ENCODE measurements around the gene FIGN. TPM values are rescaled to one million over a fixed set of nuclear protein-coding genes. Genes with fewer than 3 reads are reported as not detected.

The FIGN gene
- total RNA-seq, 4 donors from 2014 or later: 1.8 to 3.1 (median 2.8) TPM

- intact Hi-C loops (cut with DNase I): no loop called here
- no peak overlapping the region for H3K27ac ChIP-seq
- no peaks in the 10 kb centered on the region for H3K36me3 ChIP-seq
- H3K9me3 ChIP-seq: no peaks in the 10 kb centered on the region
- no peaks in the 10 kb centered on the region for H3K4me1 ChIP-seq
- DNase-seq: no peak
- no peak for TF ChIP-seq POLR2A (IDR thresholded peaks at IDR 0.05)
- no peak for TF ChIP-seq CTCF (IDR thresholded peaks at IDR 0.05)
- no peaks in the 10 kb centered on the region for H3K27me3 ChIP-seq
- no peak overlapping the region for H3K4me3 ChIP-seq (replicated peaks in 1 of 3)
These were observed 182.2 kb downstream of the FIGN start for GRCh38 chr2:163553601-163554000.

- 91 to 96% methylated on average over 2 of the region's 2 CpGs for WGBS, 2 donors
- intact Hi-C loops (cut with DNase I): no loop called here
- no peak overlapping the region for H3K27ac ChIP-seq
These were observed 183.1 kb downstream of the FIGN start for GRCh38 chr2:163552758-163553157.

GRCh38 chr2:163551616-163552373 is 184.0 kb downstream of the FIGN start:
- 84 to 89% methylated on average over 3 of the region's 3 CpGs for WGBS, 2 donors
- Histone ChIP-seq H3K36me3 (no peaks in the 10 kb centered on the region), H3K9me3 (no peaks in the 10 kb centered on the region), H3K4me3 (replicated peaks in 1 of 3) (no peak overlapping the region), H3K4me1 (no peaks in the 10 kb centered on the region), H3K27ac (no peak overlapping the region), H3K27me3 (no peaks in the 10 kb centered on the region)
- no peak for TF ChIP-seq CTCF (IDR thresholded peaks at IDR 0.05)
- intact Hi-C loops (cut with DNase I): no loop called here
- no peak for DNase-seq

More at GRCh38 chr2:163552758-163553157, 183.1 kb downstream of the FIGN start:
- no peaks in the 10 kb centered on the region for H3K9me3 ChIP-seq
- H3K36me3 ChIP-seq: no peaks in the 10 kb centered on the region
- H3K4me3 ChIP-seq (replicated peaks in 1 of 3): no peak overlapping the region
- H3K4me1 ChIP-seq: no peaks in the 10 kb centered on the region
- no peak for TF ChIP-seq POLR2A (IDR thresholded peaks at IDR 0.05)
- TF ChIP-seq CTCF (IDR thresholded peaks at IDR 0.05): no peak
- DNase-seq: no peak
- H3K27me3 ChIP-seq: no peaks in the 10 kb centered on the region

- H3K36me3 ChIP-seq: no peaks in the 10 kb centered on the region
- WGBS, 2 donors: 94 to 97% methylated on average over 3 of the region's 3 CpGs
These were observed 186.8 kb downstream of the FIGN start for GRCh38 chr2:163548970-163549369.

More at GRCh38 chr2:163548970-163549369, 186.8 kb downstream of the FIGN start:
- intact Hi-C loops (cut with DNase I): no loop called here
- Histone ChIP-seq H3K9me3 (no peaks in the 10 kb centered on the region), H3K27ac (no peak overlapping the region), H3K4me3 (replicated peaks in 1 of 3) (no peak overlapping the region), H3K4me1 (no peaks in the 10 kb centered on the region), H3K27me3 (no peaks in the 10 kb centered on the region)
- TF ChIP-seq CTCF (IDR thresholded peaks at IDR 0.05): no peak
- TF ChIP-seq POLR2A (IDR thresholded peaks at IDR 0.05): no peak
- DNase-seq: no peak
